ENCODE measurements around the gene WWOX.
A peak's percentile ranks its signal among the peaks of the same experiment; 100 is the strongest.

Gene WWOX

DNA sequence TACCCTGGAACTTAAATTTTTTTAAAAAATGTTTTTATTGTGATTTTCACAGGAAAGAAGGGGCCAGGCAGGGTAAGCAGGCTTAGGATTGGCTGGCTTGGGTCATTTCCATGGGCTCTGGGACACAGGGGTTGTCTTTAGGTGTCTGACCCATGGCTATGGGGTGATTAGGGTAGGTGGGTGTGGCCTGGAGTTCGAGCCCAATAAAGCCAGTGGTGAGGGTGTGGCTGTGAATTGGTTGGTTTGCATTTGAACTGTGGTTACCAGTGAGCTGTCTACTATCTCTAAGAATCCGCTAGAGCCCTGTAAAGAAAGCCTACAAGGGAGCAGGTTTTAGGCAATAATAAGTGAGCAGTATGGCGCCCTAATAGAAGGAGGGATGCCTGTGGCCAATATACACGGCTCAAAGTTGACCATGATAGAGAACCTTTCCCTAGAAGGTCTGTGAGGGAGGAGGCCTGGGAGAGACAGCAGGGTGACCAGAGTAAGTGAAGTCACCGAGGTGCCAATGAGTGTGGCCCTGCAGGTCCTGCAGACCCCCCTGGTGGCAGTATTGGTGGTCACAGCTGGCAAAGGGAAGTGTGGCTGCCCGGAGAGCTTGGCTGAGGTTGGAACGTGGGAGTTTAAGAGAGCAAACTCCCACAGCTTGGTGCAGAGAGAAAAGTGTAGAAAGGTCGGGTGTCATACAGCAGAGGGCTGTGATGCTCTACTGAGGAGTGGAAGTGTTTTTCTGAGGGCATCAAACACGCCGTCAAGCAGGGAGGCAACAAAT lies 454.0 kb downstream of the WWOX start:
- TF ChIP-seq JUND (IDR thresholded peaks at IDR 0.05; ENCODE audit: low read depth), result no peak
- in situ Hi-C loops (cut with HindIII; ENCODE audit: low pct_unique_long_range_greater_than_20kb, low sequenced_read_pairs), result no loop called here
- DNase-seq (ENCODE audit: low read depth in 1 of 2, low spot score in 1 of 2), result no peak

DNA sequence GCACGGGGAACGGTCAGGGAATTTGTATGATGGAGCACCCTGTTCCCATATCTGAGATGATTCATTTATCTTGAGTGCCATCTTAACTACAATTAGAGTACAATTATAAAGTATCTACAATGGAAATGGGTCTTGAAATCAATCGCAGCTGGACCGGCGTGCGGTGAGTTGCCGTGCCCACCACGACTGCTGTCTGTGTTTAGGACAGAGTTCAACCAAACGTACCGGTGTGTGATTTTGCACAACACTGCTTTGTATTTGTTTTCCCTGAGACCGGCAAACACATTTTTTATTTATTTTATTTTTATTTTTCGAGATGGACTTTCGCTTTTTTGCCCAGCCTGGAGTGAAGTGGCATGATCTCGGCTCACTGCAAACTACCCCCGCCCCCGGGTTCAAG lies 457.0 kb downstream of the WWOX start:
- DNase-seq (ENCODE audit: low read depth in 1 of 2, low spot score in 1 of 2), result no peak
- in situ Hi-C loops (cut with HindIII; ENCODE audit: low pct_unique_long_range_greater_than_20kb, low sequenced_read_pairs), result no loop called here
- TF ChIP-seq JUND (IDR thresholded peaks at IDR 0.05; ENCODE audit: low read depth), result no peak

- TF ChIP-seq JUND (IDR thresholded peaks at IDR 0.05; ENCODE audit: low read depth), result no peak
- in situ Hi-C loops (cut with HindIII; ENCODE audit: low pct_unique_long_range_greater_than_20kb, low sequenced_read_pairs), result no loop called here
These were observed 461.5 kb downstream of the WWOX start for GRCh38 chr16:78560997-78561396.

DNA sequence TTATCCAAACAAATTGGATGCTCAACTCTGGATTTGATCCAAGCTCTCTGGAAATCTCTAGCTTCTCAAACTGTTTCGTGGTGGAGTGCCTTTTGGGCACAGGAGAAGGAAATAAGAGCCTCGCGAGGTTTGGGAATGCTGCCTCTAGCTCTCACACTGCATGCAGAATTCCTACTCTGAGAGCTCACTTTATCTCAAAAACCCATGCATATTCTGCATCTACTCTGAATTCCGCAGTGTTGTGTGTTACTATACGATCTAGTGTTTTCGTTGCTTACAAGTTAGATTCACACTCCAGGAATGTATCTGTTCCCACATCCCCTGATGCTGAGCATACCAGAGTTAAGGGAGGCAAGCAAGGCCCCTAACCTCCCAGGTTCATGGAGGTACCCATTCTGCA lies 462.7 kb downstream of the WWOX start:
- no peak for TF ChIP-seq JUND (IDR thresholded peaks at IDR 0.05; ENCODE audit: low read depth)
- in situ Hi-C loops (cut with HindIII; ENCODE audit: low pct_unique_long_range_greater_than_20kb, low sequenced_read_pairs), result no loop called here
- no peak for DNase-seq (ENCODE audit: low read depth in 1 of 2, low spot score in 1 of 2)

More at GRCh38 chr16:78560997-78561396, 461.5 kb downstream of the WWOX start:
- DNase-seq (ENCODE audit: low read depth in 1 of 2, low spot score in 1 of 2), result no peak

GRCh38 chr16:78562650-78563049 lies 463.2 kb downstream of the WWOX start:
- no peak for DNase-seq (ENCODE audit: low read depth in 1 of 2, low spot score in 1 of 2)
- no peak for TF ChIP-seq JUND (IDR thresholded peaks at IDR 0.05; ENCODE audit: low read depth)
- in situ Hi-C loops (cut with HindIII; ENCODE audit: low pct_unique_long_range_greater_than_20kb, low sequenced_read_pairs), result no loop called here

DNA sequence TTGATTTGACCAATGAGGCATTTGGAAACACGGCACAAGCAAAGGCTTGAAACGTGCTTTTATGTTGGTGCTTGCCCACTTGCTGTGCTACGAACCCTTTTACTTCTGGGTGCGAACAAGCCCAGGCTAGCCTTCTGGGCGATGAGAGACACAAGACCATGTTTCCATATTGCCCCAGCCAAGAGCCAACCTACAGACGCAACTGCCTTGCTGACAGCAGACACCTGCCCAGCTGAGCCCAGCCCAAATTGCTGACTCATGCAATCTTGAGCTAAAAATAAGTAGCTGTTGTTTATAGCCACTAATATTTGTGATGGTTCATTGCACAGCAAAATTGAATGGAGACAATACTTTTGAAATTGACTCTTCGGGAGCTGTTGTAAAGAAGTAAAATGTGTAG lies 464.5 kb downstream of the WWOX start:
- in situ Hi-C loops (cut with HindIII; ENCODE audit: low pct_unique_long_range_greater_than_20kb, low sequenced_read_pairs), result no loop called here
- DNase-seq (ENCODE audit: low read depth in 1 of 2, low spot score in 1 of 2), result peak in 1 of 2 experiments; percentile 23
- TF ChIP-seq JUND (IDR thresholded peaks at IDR 0.05; ENCODE audit: low read depth), result no peak

DNA sequence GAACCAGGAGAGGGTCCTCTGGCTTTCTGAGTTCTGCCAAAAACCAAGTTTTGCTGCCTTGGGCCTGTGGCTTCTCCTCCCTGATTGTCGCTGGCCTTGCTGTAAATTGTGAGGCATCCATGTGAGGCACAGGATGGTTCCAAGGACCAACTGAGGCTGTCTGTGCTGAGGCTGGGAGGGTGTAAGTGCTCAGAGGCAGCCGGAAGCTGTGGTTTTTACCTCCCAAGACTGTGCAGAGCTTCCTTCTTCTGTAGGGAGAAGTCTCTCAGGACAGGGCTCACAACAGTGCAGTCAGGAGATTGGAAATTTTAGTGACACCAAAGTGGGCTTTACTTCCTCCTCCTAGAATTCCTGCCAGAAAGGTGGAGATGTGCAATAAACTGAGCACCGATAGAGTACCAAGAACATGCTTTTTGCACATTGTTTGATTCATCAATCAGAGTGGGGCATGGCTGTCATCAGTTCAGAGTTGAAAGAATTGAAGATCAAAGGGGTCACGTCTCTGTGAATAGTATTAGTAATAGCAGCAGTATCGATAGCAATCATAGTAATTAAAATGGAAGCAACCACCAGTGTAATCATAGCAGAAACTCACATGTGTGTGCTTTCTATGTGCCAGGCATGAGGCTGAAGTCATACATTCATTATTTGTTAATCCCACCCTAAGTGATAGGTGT lies 467.1 kb downstream of the WWOX start:
- in situ Hi-C loops (cut with HindIII; ENCODE audit: low pct_unique_long_range_greater_than_20kb, low sequenced_read_pairs), result no loop called here
- no peak for DNase-seq (ENCODE audit: low read depth in 1 of 2, low spot score in 1 of 2)
- no peak for TF ChIP-seq JUND (IDR thresholded peaks at IDR 0.05; ENCODE audit: low read depth)

DNA sequence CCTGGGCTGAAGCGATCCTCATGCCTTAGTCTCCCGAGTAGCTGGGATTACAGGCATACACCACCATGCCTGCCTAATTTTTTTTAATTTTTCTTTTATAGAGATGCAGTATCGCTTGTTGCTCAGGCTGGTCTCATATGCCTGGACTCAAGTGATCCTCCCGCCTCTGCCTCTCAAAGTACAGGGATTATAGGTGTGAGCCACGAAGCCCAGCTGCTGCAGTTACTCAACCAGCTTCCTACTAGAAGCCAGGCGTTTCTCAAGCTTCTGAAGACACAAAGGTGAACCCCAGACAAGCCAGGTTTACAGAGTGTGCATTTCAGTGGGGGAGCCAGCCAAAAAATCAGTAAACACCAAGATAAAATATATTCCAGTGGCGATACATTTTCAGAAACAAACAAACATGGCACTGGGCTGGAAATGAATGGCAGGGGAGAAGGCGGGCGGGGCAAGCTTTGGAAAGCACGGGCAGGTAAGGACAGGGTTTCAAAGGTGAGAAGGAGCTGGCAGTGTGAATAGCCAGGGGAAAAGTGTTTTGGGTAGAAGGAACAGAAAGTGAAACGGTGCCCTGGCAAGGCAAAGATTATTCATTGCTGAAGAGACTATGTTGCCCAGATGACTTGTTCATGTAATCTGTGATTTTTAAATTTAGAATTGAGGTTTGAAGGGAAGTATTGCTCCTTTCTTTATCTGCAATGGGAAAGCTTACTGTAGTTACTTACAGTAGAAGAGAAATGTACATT lies 471.1 kb downstream of the WWOX start:
- TF ChIP-seq JUND (IDR thresholded peaks at IDR 0.05; ENCODE audit: low read depth), result no peak
- no peak for DNase-seq (ENCODE audit: low read depth in 1 of 2, low spot score in 1 of 2)
- in situ Hi-C loops (cut with HindIII; ENCODE audit: low pct_unique_long_range_greater_than_20kb, low sequenced_read_pairs), result no loop called here

DNA sequence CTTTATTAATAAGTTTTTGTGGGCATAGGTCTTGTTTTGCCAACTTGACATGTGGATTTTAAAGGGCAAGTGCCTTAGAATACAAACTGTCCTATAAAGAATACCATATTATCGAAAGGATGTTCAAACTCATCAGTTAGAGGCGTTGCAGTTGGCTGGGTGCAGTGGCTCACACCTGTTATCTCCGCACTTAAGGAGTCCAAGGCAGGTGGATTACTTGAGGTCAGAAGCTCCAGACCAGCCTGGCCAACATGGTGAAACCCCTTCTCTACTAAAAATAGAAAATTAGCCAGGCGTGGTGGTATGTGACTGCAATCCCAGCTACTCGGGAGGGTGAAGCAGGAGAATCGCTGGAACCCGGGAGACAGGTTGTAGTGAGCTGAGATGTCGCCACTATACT lies 472.0 kb downstream of the WWOX start:
- no peak for DNase-seq (ENCODE audit: low read depth in 1 of 2, low spot score in 1 of 2)
- in situ Hi-C loops (cut with HindIII; ENCODE audit: low pct_unique_long_range_greater_than_20kb, low sequenced_read_pairs), result no loop called here
- TF ChIP-seq JUND (IDR thresholded peaks at IDR 0.05; ENCODE audit: low read depth), result no peak

- no peak for TF ChIP-seq JUND (IDR thresholded peaks at IDR 0.05; ENCODE audit: low read depth)
- no peak for DNase-seq (ENCODE audit: low read depth in 1 of 2, low spot score in 1 of 2)
- in situ Hi-C loops (cut with HindIII; ENCODE audit: low pct_unique_long_range_greater_than_20kb, low sequenced_read_pairs), result no loop called here
These were observed 472.5 kb downstream of the WWOX start for GRCh38 chr16:78571898-78572358.

- DNase-seq (ENCODE audit: low read depth in 1 of 2, low spot score in 1 of 2), result no peak
- in situ Hi-C loops (cut with HindIII; ENCODE audit: low pct_unique_long_range_greater_than_20kb, low sequenced_read_pairs), result no loop called here
- no peak for TF ChIP-seq JUND (IDR thresholded peaks at IDR 0.05; ENCODE audit: low read depth)
These were observed 475.1 kb downstream of the WWOX start for GRCh38 chr16:78574571-78574970.

DNA sequence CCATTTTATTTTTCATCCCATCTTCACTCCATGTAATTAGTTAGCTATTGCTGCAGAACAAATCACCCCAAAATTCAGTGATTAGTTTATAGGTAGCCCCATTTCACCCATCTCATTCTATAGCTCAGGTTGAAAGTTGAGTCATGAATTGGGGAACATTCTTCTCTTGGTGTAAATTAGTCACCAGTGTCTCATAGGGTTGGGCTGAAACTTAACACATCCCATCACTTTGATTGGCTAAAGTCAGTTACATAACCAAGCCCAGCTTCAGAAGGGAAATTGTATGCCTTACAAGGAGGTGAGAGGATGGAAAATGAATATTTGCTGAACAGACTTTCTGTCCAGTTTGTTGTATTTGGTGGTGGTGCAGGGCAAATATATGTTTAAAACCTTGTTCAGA lies 477.5 kb downstream of the WWOX start:
- no peak for DNase-seq (ENCODE audit: low read depth in 1 of 2, low spot score in 1 of 2)
- TF ChIP-seq JUND (IDR thresholded peaks at IDR 0.05; ENCODE audit: low read depth), result no peak
- in situ Hi-C loops (cut with HindIII; ENCODE audit: low pct_unique_long_range_greater_than_20kb, low sequenced_read_pairs), result no loop called here

- no peak for DNase-seq (ENCODE audit: low read depth in 1 of 2, low spot score in 1 of 2)
- no peak for TF ChIP-seq JUND (IDR thresholded peaks at IDR 0.05; ENCODE audit: low read depth)
- in situ Hi-C loops (cut with HindIII; ENCODE audit: low pct_unique_long_range_greater_than_20kb, low sequenced_read_pairs), result no loop called here
These were observed 478.2 kb downstream of the WWOX start for GRCh38 chr16:78577630-78578029.
